Fibroblast of upper back skin (primary cell): Measurements from ENCODE around the gene PCDHGB6.
A peak's percentile ranks its signal among the peaks of the same experiment; 100 is the strongest.
"Not testable (repeated sequence)": the region's sequence is repeated elsewhere in the genome, so short reads cannot be mapped to it uniquely, and the experiment has no call there.

Experiments used
- DNase-seq: peaks from one replicate; pipeline ENCODE4 v3.0.0-alpha.2; 2013

The PCDHGB6 gene

GRCh38 chr5:141407790-141408505 is at the start of gene PCDHGB6:
PCDHGB6 (plus strand) TSS chr5:141408021; CDS start chr5:141408203, 182 bp downstream.
- DNase-seq = not testable (repeated sequence)

DNA sequence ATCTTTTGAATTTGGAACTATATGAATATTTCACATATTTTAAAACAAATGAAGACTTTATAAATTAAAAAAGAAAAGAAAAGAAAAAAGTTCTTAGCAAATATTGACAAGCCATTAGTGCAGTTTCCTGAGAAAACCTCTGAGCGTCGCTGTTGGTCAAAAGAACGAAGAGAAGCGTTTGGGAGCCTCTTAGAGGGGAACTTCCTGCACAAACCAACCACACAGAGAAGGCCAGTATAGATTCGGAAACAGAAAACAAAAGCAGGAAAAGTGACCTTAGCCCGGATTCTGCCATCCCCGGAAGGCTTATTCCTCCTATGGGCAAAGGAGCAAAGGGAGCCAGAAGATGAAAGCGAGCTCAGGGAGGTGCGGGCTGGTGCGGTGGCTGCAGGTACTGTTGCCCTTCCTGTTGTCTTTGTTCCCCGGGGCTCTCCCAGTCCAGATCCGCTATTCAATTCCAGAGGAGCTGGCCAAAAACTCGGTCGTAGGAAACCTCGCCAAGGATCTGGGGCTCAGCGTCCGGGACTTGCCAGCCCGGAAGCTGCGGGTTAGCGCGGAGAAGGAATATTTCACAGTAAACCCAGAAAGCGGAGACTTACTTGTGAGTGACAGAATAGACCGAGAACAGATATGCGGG is 47.9 kb upstream of the PCDHGB6 start, which contains the start of gene PCDHGB2:
Gene PCDHGB2, plus strand, starts transcription at position 205 of the 637 bp plus-strand sequence. Its CDS starts 142 bp downstream, at position 347.
- peak; percentile 41 for DNase-seq

DNA sequence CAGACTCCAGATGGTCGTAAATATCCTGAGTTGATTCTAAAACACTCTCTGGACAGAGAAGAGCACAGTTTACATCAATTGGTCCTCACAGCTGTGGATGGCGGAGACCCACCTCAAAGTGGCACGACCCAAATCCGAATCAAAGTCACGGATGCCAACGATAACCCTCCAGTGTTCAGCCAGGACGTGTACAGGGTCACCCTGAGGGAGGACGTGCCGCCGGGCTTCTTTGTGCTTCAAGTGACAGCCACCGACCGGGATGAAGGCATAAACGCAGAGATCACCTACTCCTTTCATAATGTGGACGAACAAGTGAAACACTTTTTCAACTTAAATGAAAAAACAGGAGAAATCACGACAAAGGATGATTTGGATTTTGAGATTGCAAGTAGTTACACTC is 47.1 kb upstream of the PCDHGB6 start:
- no peak for DNase-seq

DNA sequence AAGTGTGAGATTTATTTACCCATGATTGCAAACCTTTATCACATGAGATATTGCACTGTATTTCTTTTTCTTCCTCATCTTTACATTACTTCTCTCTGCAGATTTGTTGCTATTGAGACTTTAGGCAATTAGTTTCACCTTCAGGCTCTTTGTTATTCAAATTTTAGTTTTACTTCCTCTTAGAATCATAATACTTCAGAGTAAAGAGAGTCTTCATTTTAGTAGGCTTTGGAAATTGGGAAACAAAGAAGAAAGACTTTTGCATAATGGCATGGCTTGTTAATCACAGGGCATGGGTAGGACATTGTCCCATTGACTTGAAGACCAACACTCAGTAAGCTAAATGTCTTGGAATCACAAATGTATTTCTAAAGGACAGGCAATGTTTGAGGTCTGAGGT is 45.1 kb upstream of the PCDHGB6 start:
- DNase-seq = no peak

DNA sequence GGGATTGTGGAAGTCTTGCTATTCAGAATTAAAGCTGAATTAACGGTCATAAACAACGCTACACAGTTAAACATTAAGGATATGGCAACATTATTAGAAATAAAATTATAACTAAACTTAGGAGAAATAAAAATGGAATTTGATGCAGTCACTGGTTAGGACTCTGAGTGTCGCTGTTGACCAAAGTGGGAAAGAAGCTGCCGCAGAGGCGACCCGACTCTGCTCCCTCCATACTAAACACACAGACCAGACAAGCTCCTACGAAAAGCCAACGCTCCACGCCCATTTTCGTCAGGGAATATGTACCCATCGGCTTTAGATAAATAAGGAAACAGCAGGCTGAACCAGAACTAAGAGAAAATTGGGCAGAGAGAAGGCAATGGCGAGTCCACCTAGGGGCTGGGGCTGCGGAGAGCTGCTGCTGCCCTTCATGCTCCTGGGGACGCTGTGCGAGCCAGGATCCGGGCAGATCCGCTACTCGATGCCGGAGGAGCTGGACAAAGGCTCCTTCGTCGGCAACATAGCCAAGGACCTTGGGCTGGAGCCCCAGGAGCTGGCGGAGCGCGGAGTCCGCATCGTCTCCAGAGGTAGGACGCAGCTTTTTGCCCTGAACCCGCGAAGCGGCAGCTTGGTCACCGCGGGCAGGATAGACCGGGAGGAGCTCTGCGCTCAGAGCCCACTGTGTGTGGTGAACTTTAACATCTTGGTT is 43.7 kb upstream of the PCDHGB6 start, which contains the start of gene PCDHGA5:
Gene PCDHGA5, plus strand, starts transcription at position 211 of the 709 bp plus-strand sequence. Its CDS starts 169 bp downstream, at position 380.
- DNase-seq = peak; percentile 28

- no peak for DNase-seq
Observed at GRCh38 chr5:141366016-141366896, 41.6 kb upstream of the PCDHGB6 start.

- DNase-seq = peak; percentile 64
Observed at GRCh38 chr5:141369994-141370848, 37.6 kb upstream of the PCDHGB6 start, which contains the start of gene PCDHGB3. PCDHGB3 (plus strand) TSS chr5:141370242; CDS start chr5:141370395, 153 bp downstream.

DNA sequence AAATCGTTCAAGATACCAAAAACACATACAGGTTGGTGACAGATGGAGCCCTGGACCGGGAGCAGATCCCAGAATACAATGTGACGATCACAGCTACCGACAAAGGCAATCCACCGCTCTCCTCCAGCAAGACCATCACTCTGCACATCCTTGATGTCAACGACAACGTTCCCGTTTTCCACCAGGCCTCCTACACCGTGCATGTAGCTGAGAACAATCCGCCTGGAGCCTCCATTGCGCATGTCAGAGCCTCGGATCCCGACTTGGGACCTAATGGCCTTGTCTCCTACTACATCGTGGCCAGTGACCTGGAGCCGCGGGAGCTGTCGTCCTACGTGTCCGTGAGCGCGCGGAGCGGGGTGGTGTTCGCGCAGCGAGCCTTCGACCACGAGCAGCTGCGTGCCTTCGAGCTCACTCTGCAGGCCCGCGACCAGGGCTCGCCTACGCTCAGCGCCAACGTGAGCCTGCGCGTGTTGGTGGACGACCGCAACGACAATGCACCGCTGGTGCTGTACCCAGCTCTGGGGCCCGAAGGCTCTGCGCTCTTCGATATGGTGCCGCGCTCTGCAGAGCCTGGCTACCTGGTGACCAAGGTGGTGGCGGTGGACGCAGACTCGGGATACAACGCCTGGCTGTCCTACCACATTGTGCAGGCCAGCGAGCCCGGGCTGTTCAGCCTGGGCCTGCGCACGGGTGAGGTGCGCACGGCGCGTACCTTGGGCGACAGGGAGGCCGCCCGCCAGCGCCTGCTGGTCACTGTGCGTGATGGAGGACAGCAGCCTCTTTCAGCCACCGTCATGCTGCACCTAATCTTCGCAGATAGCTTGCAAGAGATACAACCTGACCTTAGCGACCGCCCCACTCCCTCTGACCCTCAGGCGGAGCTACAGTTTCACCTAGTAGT is 36.0 kb upstream of the PCDHGB6 start:
- no peak for DNase-seq

DNA sequence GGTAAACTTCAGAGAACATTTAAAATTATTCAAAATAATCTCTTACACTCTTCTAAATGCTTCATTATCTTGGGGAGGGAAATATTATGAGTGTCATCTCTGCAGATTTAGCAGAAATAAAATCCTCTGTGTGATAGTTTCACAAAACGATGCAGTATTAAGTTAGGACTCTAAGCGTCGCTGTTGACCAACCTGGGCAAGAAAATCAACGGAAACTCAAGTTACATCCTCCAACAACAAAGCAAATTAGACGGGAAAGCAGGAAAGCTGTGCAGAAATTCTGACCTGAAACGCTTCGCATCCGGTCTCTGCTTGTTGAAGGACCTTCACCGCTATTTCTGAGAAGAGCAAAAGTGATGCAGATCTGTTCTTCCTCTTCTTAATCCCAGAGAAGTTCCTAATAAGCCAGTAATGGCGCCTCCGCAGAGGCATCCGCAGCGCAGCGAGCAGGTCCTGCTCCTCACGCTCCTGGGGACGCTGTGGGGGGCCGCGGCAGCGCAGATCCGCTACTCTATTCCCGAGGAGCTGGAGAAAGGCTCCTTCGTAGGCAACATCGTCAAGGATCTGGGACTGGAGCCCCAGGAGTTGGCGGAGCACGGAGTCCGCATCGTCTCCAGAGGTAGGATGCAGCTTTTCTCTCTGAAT is 34.0 kb upstream of the PCDHGB6 start, which contains the start of gene PCDHGA6:
Gene PCDHGA6, plus strand, starts transcription at position 219 of the 645 bp plus-strand sequence. Its CDS starts 193 bp downstream, at position 412.
- DNase-seq = peak; percentile 38

DNA sequence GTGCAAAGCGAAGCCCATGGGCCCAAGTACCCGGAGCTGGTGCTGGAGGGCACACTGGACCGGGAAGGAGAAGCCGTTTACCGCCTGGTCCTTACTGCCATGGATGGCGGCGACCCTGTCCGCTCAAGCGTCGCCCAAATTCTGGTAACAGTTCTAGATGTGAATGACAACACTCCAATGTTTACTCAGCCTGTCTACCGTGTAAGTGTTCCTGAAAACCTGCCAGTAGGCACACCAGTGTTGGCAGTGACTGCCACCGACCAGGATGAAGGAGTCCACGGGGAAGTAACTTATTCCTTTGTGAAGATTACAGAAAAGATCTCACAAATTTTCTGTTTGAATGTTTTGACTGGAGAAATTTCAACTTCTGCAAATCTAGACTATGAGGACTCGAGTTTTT is 33.2 kb upstream of the PCDHGB6 start:
- no peak for DNase-seq

DNA sequence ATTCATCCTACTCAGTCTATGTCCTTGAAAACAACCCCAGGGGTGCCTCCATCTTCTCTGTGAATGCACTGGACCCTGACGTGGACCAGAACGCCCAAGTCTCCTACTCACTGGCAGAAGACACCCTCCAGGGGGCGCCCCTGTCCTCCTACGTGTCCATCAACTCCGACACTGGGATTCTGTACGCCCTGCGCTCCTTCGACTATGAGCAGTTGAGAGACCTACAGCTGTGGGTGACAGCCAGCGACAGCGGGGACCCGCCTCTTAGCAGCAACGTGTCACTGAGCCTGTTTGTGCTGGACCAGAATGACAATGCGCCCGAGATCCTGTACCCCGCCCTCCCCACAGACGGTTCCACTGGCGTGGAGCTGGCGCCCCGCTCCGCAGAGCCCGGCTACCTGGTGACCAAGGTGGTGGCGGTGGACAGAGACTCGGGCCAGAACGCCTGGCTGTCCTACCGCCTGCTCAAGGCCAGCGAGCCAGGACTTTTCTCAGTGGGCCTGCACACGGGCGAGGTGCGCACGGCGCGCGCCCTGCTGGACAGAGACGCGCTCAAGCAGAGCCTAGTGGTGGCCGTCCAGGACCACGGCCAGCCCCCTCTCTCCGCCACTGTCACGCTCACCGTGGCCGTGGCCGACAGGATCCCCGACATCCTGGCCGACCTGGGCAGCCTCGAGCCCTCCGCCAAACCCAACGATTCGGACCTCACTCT is 32.2 kb upstream of the PCDHGB6 start:
- not testable (repeated sequence) for DNase-seq

DNA sequence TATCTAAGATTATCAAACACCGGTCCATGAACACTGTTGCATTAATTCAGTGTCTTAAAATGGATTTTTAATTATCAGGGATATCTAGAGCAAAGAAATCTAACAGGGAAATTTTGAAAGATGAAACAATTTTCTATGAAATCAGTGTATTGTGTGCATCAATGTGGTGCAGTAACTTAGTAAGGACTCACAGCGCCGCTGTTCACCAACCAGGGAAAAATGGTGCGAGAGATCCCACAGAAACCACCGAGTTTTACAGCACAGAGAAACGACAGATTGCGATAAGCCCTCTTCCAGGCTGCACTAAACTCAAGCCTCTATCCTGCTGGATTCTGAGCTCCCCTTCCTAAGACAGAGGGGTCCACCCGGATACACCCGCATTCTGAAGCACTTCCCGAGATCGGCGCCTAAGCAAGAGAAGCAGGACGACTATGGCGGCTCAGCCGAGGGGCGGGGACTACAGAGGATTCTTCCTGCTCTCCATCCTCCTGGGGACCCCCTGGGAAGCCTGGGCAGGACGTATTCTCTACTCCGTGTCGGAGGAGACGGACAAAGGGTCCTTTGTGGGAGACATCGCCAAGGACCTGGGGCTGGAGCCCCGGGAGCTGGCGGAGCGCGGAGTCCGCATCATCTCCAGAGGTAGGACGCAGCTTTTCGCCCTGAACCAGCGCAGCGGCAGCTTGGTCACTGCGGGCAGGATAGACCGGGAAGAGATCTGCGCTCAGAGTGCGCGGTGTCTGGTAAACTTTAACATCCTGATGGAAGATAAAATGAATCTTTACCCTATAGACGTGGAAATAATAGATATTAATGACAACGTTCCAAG is 25.1 kb upstream of the PCDHGB6 start, which contains the start of gene PCDHGA7:
Gene PCDHGA7, plus strand, starts transcription at position 274 of the 826 bp plus-strand sequence. Its CDS starts 158 bp downstream, at position 432.
- peak; percentile 44 for DNase-seq

DNA sequence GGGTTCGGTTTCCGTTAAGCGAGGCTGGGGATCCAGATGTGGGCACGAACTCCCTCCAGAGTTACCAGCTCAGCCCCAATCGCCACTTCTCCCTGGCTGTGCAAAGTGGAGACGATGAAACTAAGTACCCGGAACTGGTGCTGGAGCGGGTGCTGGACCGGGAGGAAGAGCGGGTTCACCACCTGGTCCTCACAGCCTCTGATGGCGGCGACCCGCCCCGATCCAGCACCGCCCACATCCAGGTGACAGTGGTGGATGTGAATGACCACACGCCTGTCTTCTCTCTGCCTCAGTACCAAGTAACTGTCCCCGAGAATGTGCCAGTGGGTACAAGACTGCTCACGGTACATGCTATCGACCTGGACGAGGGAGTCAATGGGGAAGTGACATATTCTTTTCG is 24.5 kb upstream of the PCDHGB6 start:
- no peak for DNase-seq

DNA sequence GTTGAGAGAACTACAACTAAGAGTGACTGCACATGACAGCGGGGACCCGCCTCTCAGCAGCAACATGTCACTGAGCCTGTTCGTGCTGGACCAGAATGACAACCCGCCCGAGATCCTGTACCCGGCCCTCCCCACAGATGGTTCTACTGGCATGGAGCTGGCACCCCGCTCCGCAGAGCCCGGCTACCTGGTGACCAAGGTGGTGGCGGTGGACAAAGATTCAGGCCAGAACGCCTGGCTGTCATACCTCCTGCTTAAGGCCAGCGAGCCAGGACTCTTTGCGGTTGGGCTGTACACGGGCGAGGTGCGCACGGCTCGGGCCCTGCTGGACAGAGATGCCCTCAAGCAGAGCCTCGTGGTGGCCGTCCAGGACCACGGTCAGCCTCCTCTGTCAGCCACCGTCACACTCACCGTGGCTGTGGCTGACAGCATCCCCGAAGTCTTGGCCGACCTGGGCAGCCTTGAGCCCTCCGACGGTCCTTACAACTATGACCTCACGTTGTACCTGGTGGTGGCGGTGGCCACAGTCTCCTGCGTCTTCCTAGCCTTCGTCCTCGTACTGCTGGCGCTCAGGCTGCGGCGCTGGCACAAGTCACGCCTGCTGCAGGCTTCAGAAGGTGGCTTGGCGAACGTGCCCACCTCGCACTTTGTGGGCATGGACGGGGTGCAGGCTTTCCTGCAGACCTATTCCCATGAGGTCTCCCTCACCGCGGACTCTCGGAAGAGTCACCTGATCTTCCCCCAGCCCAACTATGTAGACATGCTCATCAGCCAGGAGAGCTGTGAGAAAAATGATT is 23.2 kb upstream of the PCDHGB6 start:
- no peak for DNase-seq

GRCh38 chr5:141387557-141388311 is 20.1 kb upstream of the PCDHGB6 start, which contains the start of gene PCDHGB4:
PCDHGB4 (plus strand) TSS chr5:141387698; CDS start chr5:141387885, 187 bp downstream.
- DNase-seq = peak; percentile 49

DNA sequence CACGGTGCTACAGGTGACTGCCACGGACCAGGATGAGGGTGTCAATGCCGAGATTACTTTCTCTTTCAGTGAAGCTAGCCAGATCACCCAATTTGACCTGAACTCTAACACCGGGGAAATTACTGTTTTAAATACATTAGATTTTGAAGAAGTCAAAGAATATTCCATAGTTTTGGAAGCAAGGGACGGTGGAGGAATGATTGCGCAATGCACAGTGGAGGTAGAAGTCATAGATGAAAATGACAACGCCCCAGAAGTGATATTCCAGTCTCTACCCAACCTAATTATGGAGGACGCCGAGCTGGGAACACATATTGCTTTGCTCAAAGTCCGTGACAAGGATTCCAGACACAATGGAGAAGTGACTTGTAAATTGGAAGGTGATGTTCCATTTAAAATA is 19.2 kb upstream of the PCDHGB6 start:
- DNase-seq = no peak
